Mucosa of stomach (tissue), 1 donor: ENCODE data around the gene NOVA2.
"Not testable (repeated sequence)": the region's sequence is repeated elsewhere in the genome, so short reads cannot be mapped to it uniquely, and the experiment has no call there.

Experiments used
- H3K27me3 ChIP-seq: one replicate; pipeline ENCODE4 v1.7.0; 2013; ENCODE audit warnings: mild to moderate bottlenecking, low read length; ENCODE audit not compliant: control insufficient read depth, insufficient read depth
- H3K36me3 ChIP-seq: one replicate; pipeline ENCODE4 v1.7.0; 2013; ENCODE audit warnings: low read length; ENCODE audit not compliant: control insufficient read depth, insufficient read depth
- H3K4me1 ChIP-seq: one replicate; pipeline ENCODE4 v1.7.0; 2013; ENCODE audit warnings: mild to moderate bottlenecking, low read length; ENCODE audit not compliant: control insufficient read depth, insufficient read depth
- H3K4me3 ChIP-seq: one replicate; pipeline ENCODE4 v1.7.0; 2013; ENCODE audit warnings: low read length
- H3K9ac ChIP-seq: one replicate; pipeline ENCODE4 v1.7.0; 2013; ENCODE audit warnings: mild to moderate bottlenecking, low read length, moderate library complexity
- H3K9me3 ChIP-seq: one replicate; pipeline ENCODE4 v1.7.0; 2013; ENCODE audit warnings: mild to moderate bottlenecking, low read length, moderate library complexity; ENCODE audit not compliant: control insufficient read depth
- donor health status: Pancreatic carcinoma.

Gene NOVA2

GRCh38 chr19:45906221-45906620 is 67.4 kb downstream of the NOVA2 start:
- H3K4me1 ChIP-seq = peaks cover 7% of the 10 kb centered on the region
- H3K27me3 ChIP-seq = peaks cover 3% of the 10 kb centered on the region
- no peak overlapping the region for H3K4me3 ChIP-seq
- H3K36me3 ChIP-seq = no peaks in the 10 kb centered on the region
- no peaks in the 10 kb centered on the region for H3K9me3 ChIP-seq
- no peak overlapping the region for H3K9ac ChIP-seq

GRCh38 chr19:45905011-45905410 is 68.7 kb downstream of the NOVA2 start:
- H3K36me3 ChIP-seq = no peaks in the 10 kb centered on the region
- no peak overlapping the region for H3K4me3 ChIP-seq
- H3K9ac ChIP-seq = no peak overlapping the region
- no peaks in the 10 kb centered on the region for H3K27me3 ChIP-seq
- H3K9me3 ChIP-seq = no peaks in the 10 kb centered on the region
- peaks cover 13% of the 10 kb centered on the region for H3K4me1 ChIP-seq

- H3K27me3 ChIP-seq = no peaks in the 10 kb centered on the region
- peak overlapping the region; percentile 79 for H3K4me3 ChIP-seq
- H3K9ac ChIP-seq = peak overlapping the region; percentile 78
- peaks cover 13% of the 10 kb centered on the region for H3K4me1 ChIP-seq
- H3K9me3 ChIP-seq = no peaks in the 10 kb centered on the region
- H3K36me3 ChIP-seq = no peaks in the 10 kb centered on the region
Observed at GRCh38 chr19:45902651-45903625, 70.7 kb downstream of the NOVA2 start.

- no peaks in the 10 kb centered on the region for H3K36me3 ChIP-seq
- peaks cover 13% of the 10 kb centered on the region for H3K4me1 ChIP-seq
- H3K27me3 ChIP-seq = no peaks in the 10 kb centered on the region
- H3K9me3 ChIP-seq = no peaks in the 10 kb centered on the region
- peak within 1 kb of the TSS; percentile 78 for H3K9ac ChIP-seq
- peak within 1 kb of the TSS; percentile 79 for H3K4me3 ChIP-seq
Observed at GRCh38 chr19:45901912-45902650, 71.6 kb downstream of the NOVA2 start, which contains the start of gene MYPOP. MYPOP (minus strand) TSS chr19:45902613; CDS start chr19:45901773, 840 bp downstream.

- Histone ChIP-seq H3K4me3 (peak overlapping the region; percentile 74), H3K9me3 (no peaks in the 10 kb centered on the region), H3K27me3 (no peaks in the 10 kb centered on the region), H3K36me3 (no peaks in the 10 kb centered on the region), H3K9ac (peak overlapping the region; percentile 39), H3K4me1 (peaks cover 13% of the 10 kb centered on the region)
Observed at GRCh38 chr19:45901432-45901911, 72.2 kb downstream of the NOVA2 start.

GRCh38 chr19:45900738-45901431 is 72.8 kb downstream of the NOVA2 start:
- H3K9me3 ChIP-seq = no peaks in the 10 kb centered on the region
- no peaks in the 10 kb centered on the region for H3K36me3 ChIP-seq
- no peaks in the 10 kb centered on the region for H3K27me3 ChIP-seq
- H3K9ac ChIP-seq = peak overlapping the region; percentile 39
- H3K4me1 ChIP-seq = peaks cover 13% of the 10 kb centered on the region
- no peak overlapping the region for H3K4me3 ChIP-seq

GRCh38 chr19:45899919-45900589 is 73.6 kb downstream of the NOVA2 start:
- H3K4me1 ChIP-seq = peaks cover 13% of the 10 kb centered on the region
- no peak overlapping the region for H3K9ac ChIP-seq
- no peaks in the 10 kb centered on the region for H3K27me3 ChIP-seq
- no peaks in the 10 kb centered on the region for H3K9me3 ChIP-seq
- no peak overlapping the region for H3K4me3 ChIP-seq
- no peaks in the 10 kb centered on the region for H3K36me3 ChIP-seq

- Histone ChIP-seq H3K4me3 (no peak overlapping the region), H3K9me3 (no peaks in the 10 kb centered on the region), H3K9ac (no peak overlapping the region), H3K36me3 (no peaks in the 10 kb centered on the region), H3K4me1 (peaks cover 13% of the 10 kb centered on the region), H3K27me3 (no peaks in the 10 kb centered on the region)
Observed at GRCh38 chr19:45899253-45899652, 74.4 kb downstream of the NOVA2 start.

- no peak overlapping the region for H3K4me3 ChIP-seq
- no peaks in the 10 kb centered on the region for H3K27me3 ChIP-seq
- H3K36me3 ChIP-seq = no peaks in the 10 kb centered on the region
- H3K4me1 ChIP-seq = peaks cover 8% of the 10 kb centered on the region
- no peaks in the 10 kb centered on the region for H3K9me3 ChIP-seq
- no peak overlapping the region for H3K9ac ChIP-seq
Observed at GRCh38 chr19:45897261-45897812, 76.3 kb downstream of the NOVA2 start.

- not testable (repeated sequence) for H3K36me3 ChIP-seq, H3K9me3 ChIP-seq, H3K4me1 ChIP-seq, H3K9ac ChIP-seq, H3K4me3 ChIP-seq, H3K27me3 ChIP-seq
Observed at GRCh38 chr19:45895983-45896599, 77.6 kb downstream of the NOVA2 start.

GRCh38 chr19:45895519-45895972 is 78.1 kb downstream of the NOVA2 start:
- Histone ChIP-seq H3K36me3 (no peaks in the 10 kb centered on the region), H3K27me3 (no peaks in the 10 kb centered on the region), H3K4me3 (no peak overlapping the region), H3K9ac (no peak overlapping the region), H3K4me1 (no peaks in the 10 kb centered on the region), H3K9me3 (no peaks in the 10 kb centered on the region)
